K562 (cell line): Measurements from ENCODE around the gene HOXC11. TPM values are rescaled to one million over a fixed set of nuclear protein-coding genes. Genes with fewer than 3 reads are reported as not detected.

Experiments
- ATAC-seq: fragments of 200-7000 bp; cut with Tn5 transposase; 3 replicates; pipeline ENCODE4 v1.9.1; 2020; ENCODE audit warnings: moderate library complexity
- BruUV-seq: library from RNA; stranded (reverse); fragments of 400-500 nt; replicated peaks from 2 replicates; lab custom pipeline; 2021; lab: Mats Ljungman, UMichigan
- CTCF ChIA-PET: fragments of 300-600 bp; formaldehyde crosslinking; extraction: SDS; loops from one replicate; lab custom pipeline; 2021; ENCODE audit warnings: low intra/inter-chr PET ratio; lab: Yijun Ruan, JAX
- POLR2A ChIA-PET: fragments of 300-600, 350-650 bp; sonication (Branson Sonifier 250); formaldehyde crosslinking; extraction: SDS; loops from one replicate; lab custom pipeline; 2021; ENCODE audit warnings: antibody characterized with exemption, inconsistent platforms; lab: Yijun Ruan, JAX
- DNase-seq, 4 experiments: peaks; one replicate each; pipeline versions ENCODE4 v3.0.0 to v3.0.0-alpha.2; 2011 to 2018; ENCODE audit warnings: low spot score in 3 of 4, mixed read lengths in 3 of 4; ENCODE audit errors: extremely low read depth in 1 of 4
- FAIRE-seq: peaks from 2 replicates; lab custom pipeline; 2011; peaks lifted over from hg19 to GRCh38; lab: Jason Lieb, UNC
- H2AFZ ChIP-seq: 2 replicates; pipeline ENCODE4 v1.6.0; 2011; ENCODE audit warnings: low read depth, low read length, control low read depth, inconsistent platforms
- H3K27ac ChIP-seq: fragments of 200-600 bp; 3 replicates; pipeline ENCODE4 v1.8.0; 2011; ENCODE audit warnings: low read depth, mild to moderate bottlenecking, control low read depth, inconsistent platforms, low read length, moderate library complexity, mixed read lengths; ENCODE audit errors: extremely low read depth
- H3K27me3 ChIP-seq, 2 experiments: fragments of 300-600 bp in 1 of 2; 2 replicates in 1 of 2; 3 replicates in 1 of 2; pipeline versions ENCODE4 v1.6.0 to v1.8.0; 2011; ENCODE audit warnings: inconsistent platforms in 2 of 2, low read length in 2 of 2, mild to moderate bottlenecking in 1 of 2, mixed read lengths in 1 of 2, moderate library complexity in 1 of 2; ENCODE audit not compliant: control insufficient read depth in 2 of 2, insufficient read depth in 2 of 2
- H3K36me3 ChIP-seq: fragments of 300-600 bp; 3 replicates; pipeline ENCODE4 v1.8.0; 2011; ENCODE audit warnings: mild to moderate bottlenecking, low read length, inconsistent platforms; ENCODE audit not compliant: control insufficient read depth, insufficient read depth
- H3K4me1 ChIP-seq, 2 experiments: fragments of 200-600 bp in 1 of 2; replicated peaks in 1 of 2; 2 replicates in 1 of 2; 3 replicates in 1 of 2; pipeline versions ENCODE4 v1.5.1 to v1.8.0; 2011; ENCODE audit warnings: inconsistent platforms in 2 of 2, low read length in 2 of 2, mild to moderate bottlenecking in 1 of 2, mixed read lengths in 1 of 2, moderate library complexity in 1 of 2; ENCODE audit not compliant: control insufficient read depth in 2 of 2, insufficient read depth in 2 of 2
- H3K4me2 ChIP-seq: 2 replicates; pipeline ENCODE4 v1.6.1; 2011; ENCODE audit warnings: low read length, control low read depth, inconsistent platforms, mixed read lengths; ENCODE audit not compliant: insufficient read depth
- H3K4me3 ChIP-seq: fragments of 200-600 bp; sonication (generic), shearing (Covaris generic); 2 replicates; pipeline ENCODE4 v1.5.1; 2016; ENCODE audit warnings: control low read depth, inconsistent platforms
- H3K79me2 ChIP-seq: fragments of 200-600 bp; 3 replicates; pipeline ENCODE4 v1.8.0; 2011; ENCODE audit warnings: low read length, inconsistent platforms; ENCODE audit not compliant: control insufficient read depth, insufficient read depth
- H3K9ac ChIP-seq, 2 experiments: 2 replicates each; pipeline versions ENCODE4 v1.6.0 to v1.6.1; 2011; ENCODE audit warnings: low read depth in 2 of 2, low read length in 2 of 2, control low read depth in 1 of 2, inconsistent platforms in 1 of 2, mild to moderate bottlenecking in 1 of 2, mixed read lengths in 1 of 2; ENCODE audit not compliant: insufficient read depth in 1 of 2
- H3K9me1 ChIP-seq: one replicate; pipeline ENCODE4 v1.6.0; 2011; ENCODE audit warnings: inconsistent platforms, mild to moderate bottlenecking, low read length, moderate library complexity; ENCODE audit not compliant: control insufficient read depth, insufficient read depth
- H3K9me3 ChIP-seq: replicated peaks from 2 replicates; pipeline ENCODE4 v1.5.1; 2011; ENCODE audit warnings: low read depth, low read length, inconsistent platforms; ENCODE audit not compliant: control insufficient read depth, insufficient read depth
- H4K20me1 ChIP-seq: replicated peaks from 2 replicates; pipeline ENCODE4 v1.6.1; 2011; ENCODE audit warnings: low read length, inconsistent platforms, mixed read lengths; ENCODE audit not compliant: control insufficient read depth, insufficient read depth
- BRF1 ChIP-seq: IDR thresholded peaks from 3 replicates; pipeline ENCODE4 v1.6.1; 2011; ENCODE audit warnings: borderline replicate concordance, mild to moderate bottlenecking; ENCODE audit not compliant: insufficient read length; ENCODE audit errors: extremely low read depth
- CBFA2T3 ChIP-seq: fragments of 450-650 bp; IDR thresholded peaks from 2 replicates; pipeline ENCODE4 v1.6.1; 2017
- FOXP4 ChIP-seq: sonication (generic); formaldehyde crosslinking; IDR thresholded peaks from 2 replicates; pipeline ENCODE4 v1.8.0; 2022; ENCODE audit warnings: mild to moderate bottlenecking, missing genetic modification reagents, borderline replicate concordance
- HDAC1 ChIP-seq, 2 experiments: fragments of 450-650 bp; IDR thresholded peaks; 2 replicates each; pipeline ENCODE4 v1.6.1; 2016 to 2017; ENCODE audit warnings: inconsistent platforms in 1 of 2, mild to moderate bottlenecking in 1 of 2, moderate library complexity in 1 of 2
- KDM5B ChIP-seq: fragments of 200-600 bp; sonication (generic); IDR thresholded peaks from 2 replicates; pipeline ENCODE4 v1.6.1; 2012; ENCODE audit warnings: low read depth, mild to moderate bottlenecking, moderate library complexity, low read length, control low read depth, inconsistent platforms; ENCODE audit not compliant: insufficient replicate concordance
- PHB ChIP-seq: fragments of 250-450 bp; sonication (Bioruptor Pico); IDR thresholded peaks from 2 replicates; pipeline ENCODE4 v1.5.0; 2021
- RBBP5 ChIP-seq: fragments of 200-600 bp; sonication (generic); IDR thresholded peaks from 2 replicates; pipeline ENCODE4 v1.6.1; 2012; ENCODE audit warnings: borderline replicate concordance, mild to moderate bottlenecking, low read length, control low read depth, inconsistent platforms; ENCODE audit not compliant: insufficient read depth, poor library complexity, severe bottlenecking
- SNIP1 ChIP-seq: fragments of 450-650 bp; IDR thresholded peaks from 2 replicates; pipeline ENCODE4 v1.7.1; 2017; ENCODE audit warnings: low read depth, mild to moderate bottlenecking
- SRSF7 ChIP-seq: fragments of 200-400 bp; formaldehyde crosslinking; optimal IDR thresholded peaks from 2 replicates; pipeline ENCODE3; 2017; ENCODE audit warnings: mild to moderate bottlenecking, low read depth, low read length
- ZNF384 ChIP-seq: IDR thresholded peaks from 2 replicates; pipeline ENCODE4 v1.6.1; 2012; ENCODE audit warnings: low read depth, low read length, improper control_type of control experiment
- WGBS: fragments of 100-300 bp; shearing (Covaris generic); methylation state at CpG from one replicate; pipeline ENCODE4 v1.1.6; 2016; ENCODE audit warnings: low coverage, mixed read lengths; ENCODE audit not compliant: insufficient coverage; ENCODE audit errors: missing lambda C conversion rate; 5-methylcytosine and 5-hydroxymethylcytosine counted together
- in situ Hi-C: fragments of 300-500 bp; cut with MboI; formaldehyde crosslinking; loops from 4 replicates; pipeline ENCODE4 v1.15.0; 2018; ENCODE audit warnings: inconsistent platforms, mixed read lengths
- intact Hi-C: fragments of 100-400 bp; cut with micrococcal nuclease; formaldehyde crosslinking; loops from 2 replicates; pipeline ENCODE4 v1.14.2; 2022
- polyA plus RNA-seq, 8 experiments: library from polyadenylated mRNA; depleted of rRNA in 4 of 8; stranded (reverse) in 5 of 8; unstranded in 3 of 8; fragments of >200 nt; fragmentation: Nextera tagmentation in 2 of 8; fragmentation: Illumina TruSeq in 1 of 8; extraction: Ambion mirVana in 2 of 8; extraction: Trizol in 1 of 8; gene quantifications; 2 replicates each; pipeline versions ENCODE4 v1.2.1 to v1.2.3, GENCODE V29; 2011 to 2014; ENCODE audit warnings: inconsistent platforms in 1 of 8, missing spikeins in 1 of 8
- total RNA-seq, 7 experiments: library from RNA; depleted of rRNA in 6 of 7; stranded (reverse); fragments of >200 nt in 6 of 7; fragmentation: Illumina TruSeq in 2 of 7; extraction: Trizol in 2 of 7; gene quantifications; 2 replicates each; pipeline versions ENCODE4 v1.2.1 to v1.2.3, GENCODE V29; 2011 to 2021; ENCODE audit warnings: low replicate concordance in 1 of 7
- TF ChIP-seq, protein P1 (sequence below): IDR thresholded peaks from 3 replicates; pipeline ENCODE4 v1.6.1; 2011; ENCODE audit warnings: borderline replicate concordance, mild to moderate bottlenecking, moderate library complexity; ENCODE audit not compliant: insufficient read length; ENCODE audit errors: extremely low read depth
- TF ChIP-seq, protein P2 (sequence below): fragments of 450-650 bp; formaldehyde crosslinking; IDR thresholded peaks from 2 replicates; pipeline ENCODE4 v1.4.0; 2022; ENCODE audit warnings: mild to moderate bottlenecking, moderate library complexity

Gene HOXC11
- total and polyA plus RNA-seq, 9 of the 15 experiments (the other 6 are each of a cell fraction or from before 2014, with no cell fraction given): not detected

- peaks cover 15% of the 10 kb centered on the region for H4K20me1 ChIP-seq
- intact Hi-C loops: no loop called here
- TF ChIP-seq FOXP4 (CRISPR knock-in tag) (no peak), HDAC1 (IDR thresholded peaks at IDR 0.05) (no peak), CBFA2T3 (no peak), KDM5B (no peak), BRF1 (no peak), RBBP5 (no peak), SRSF7 (no peak), PHB (CRISPR knock-in tag) (no peak), ZNF384 (no peak), SNIP1 (no peak)
- TF ChIP-seq, protein P1, sequence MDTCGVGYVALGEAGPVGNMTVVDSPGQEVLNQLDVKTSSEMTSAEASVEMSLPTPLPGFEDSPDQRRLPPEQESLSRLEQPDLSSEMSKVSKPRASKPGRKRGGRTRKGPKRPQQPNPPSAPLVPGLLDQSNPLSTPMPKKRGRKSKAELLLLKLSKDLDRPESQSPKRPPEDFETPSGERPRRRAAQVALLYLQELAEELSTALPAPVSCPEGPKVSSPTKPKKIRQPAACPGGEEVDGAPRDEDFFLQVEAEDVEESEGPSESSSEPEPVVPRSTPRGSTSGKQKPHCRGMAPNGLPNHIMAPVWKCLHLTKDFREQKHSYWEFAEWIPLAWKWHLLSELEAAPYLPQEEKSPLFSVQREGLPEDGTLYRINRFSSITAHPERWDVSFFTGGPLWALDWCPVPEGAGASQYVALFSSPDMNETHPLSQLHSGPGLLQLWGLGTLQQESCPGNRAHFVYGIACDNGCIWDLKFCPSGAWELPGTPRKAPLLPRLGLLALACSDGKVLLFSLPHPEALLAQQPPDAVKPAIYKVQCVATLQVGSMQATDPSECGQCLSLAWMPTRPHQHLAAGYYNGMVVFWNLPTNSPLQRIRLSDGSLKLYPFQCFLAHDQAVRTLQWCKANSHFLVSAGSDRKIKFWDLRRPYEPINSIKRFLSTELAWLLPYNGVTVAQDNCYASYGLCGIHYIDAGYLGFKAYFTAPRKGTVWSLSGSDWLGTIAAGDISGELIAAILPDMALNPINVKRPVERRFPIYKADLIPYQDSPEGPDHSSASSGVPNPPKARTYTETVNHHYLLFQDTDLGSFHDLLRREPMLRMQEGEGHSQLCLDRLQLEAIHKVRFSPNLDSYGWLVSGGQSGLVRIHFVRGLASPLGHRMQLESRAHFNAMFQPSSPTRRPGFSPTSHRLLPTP: no peak
- TF ChIP-seq, protein P2, sequence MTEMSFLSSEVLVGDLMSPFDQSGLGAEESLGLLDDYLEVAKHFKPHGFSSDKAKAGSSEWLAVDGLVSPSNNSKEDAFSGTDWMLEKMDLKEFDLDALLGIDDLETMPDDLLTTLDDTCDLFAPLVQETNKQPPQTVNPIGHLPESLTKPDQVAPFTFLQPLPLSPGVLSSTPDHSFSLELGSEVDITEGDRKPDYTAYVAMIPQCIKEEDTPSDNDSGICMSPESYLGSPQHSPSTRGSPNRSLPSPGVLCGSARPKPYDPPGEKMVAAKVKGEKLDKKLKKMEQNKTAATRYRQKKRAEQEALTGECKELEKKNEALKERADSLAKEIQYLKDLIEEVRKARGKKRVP (CRISPR knock-in tag): no peak
These were observed 18.9 kb upstream of the HOXC11 start for GRCh38 chr12:53953831-53954693.

More at GRCh38 chr12:53953831-53954693, 18.9 kb upstream of the HOXC11 start:
- Histone ChIP-seq H3K79me2 (no peaks in the 10 kb centered on the region), H3K27ac (no peak overlapping the region), H3K4me2 (no peak overlapping the region), H3K9me1 (no peaks in the 10 kb centered on the region), H3K27me3 (peaks cover 61 to 81% of the 10 kb centered on the region in 2 experiments), H3K4me3 (no peak overlapping the region), H3K9me3 (no peaks in the 10 kb centered on the region), H2AFZ (no peak overlapping the region), H3K4me1 (peaks cover 4 to 40% of the 10 kb centered on the region in 2 experiments; a peak in 4 of 5 replicates), H3K9ac (no peak overlapping the region), H3K36me3 (no peaks in the 10 kb centered on the region)
- DNase-seq (no peak), ATAC-seq (no peak), FAIRE-seq (no peak)
- CTCF ChIA-PET: no interaction called here
- no TSS peak for BruUV-seq
- POLR2A ChIA-PET: interaction anchor here (0.5 to 1.4 kb wide), 4 partner anchors 10 to 45 kb away, joined by 3 to 6 read pairs (median 3); partner anchors contain the start of gene HOXC13
- 7% methylated on average over 18 of the region's 19 CpGs for WGBS
- in situ Hi-C loops: no loop called here
